GF-D8 (cell line): ENCODE measurements around the gene USH1G.
"Not testable (repeated sequence)": the region's sequence is repeated elsewhere in the genome, so short reads cannot be mapped to it uniquely, and the experiment has no call there.

Experiments used
- DNase-seq: peaks from one replicate; lab custom pipeline; 2025; lab: John Stamatoyannopoulos, UW

Gene USH1G

DNA sequence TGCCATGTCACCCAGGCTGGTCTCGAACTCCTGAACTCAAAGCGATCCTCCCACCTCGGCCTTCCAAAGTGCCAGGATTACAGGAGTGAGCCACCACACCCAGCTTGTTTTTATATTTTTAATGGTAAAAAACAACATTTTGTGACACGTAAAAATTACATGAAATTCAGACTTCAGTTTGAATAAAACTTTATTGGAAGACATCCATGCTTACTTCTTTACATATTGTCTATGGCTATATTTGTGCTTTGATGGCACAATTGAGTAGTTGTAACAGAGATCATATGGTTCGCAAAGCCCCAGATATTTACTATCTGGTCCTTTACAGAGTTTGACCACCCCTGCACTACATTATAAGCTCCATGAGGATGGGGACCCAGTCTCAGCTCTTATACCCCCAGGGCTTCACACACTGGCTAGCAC, 48.4 kb downstream of the USH1G start:
- no peak for DNase-seq

- no peak for DNase-seq
Observed at GRCh38 chr17:74873874-74874614, 49.0 kb downstream of the USH1G start.

DNA sequence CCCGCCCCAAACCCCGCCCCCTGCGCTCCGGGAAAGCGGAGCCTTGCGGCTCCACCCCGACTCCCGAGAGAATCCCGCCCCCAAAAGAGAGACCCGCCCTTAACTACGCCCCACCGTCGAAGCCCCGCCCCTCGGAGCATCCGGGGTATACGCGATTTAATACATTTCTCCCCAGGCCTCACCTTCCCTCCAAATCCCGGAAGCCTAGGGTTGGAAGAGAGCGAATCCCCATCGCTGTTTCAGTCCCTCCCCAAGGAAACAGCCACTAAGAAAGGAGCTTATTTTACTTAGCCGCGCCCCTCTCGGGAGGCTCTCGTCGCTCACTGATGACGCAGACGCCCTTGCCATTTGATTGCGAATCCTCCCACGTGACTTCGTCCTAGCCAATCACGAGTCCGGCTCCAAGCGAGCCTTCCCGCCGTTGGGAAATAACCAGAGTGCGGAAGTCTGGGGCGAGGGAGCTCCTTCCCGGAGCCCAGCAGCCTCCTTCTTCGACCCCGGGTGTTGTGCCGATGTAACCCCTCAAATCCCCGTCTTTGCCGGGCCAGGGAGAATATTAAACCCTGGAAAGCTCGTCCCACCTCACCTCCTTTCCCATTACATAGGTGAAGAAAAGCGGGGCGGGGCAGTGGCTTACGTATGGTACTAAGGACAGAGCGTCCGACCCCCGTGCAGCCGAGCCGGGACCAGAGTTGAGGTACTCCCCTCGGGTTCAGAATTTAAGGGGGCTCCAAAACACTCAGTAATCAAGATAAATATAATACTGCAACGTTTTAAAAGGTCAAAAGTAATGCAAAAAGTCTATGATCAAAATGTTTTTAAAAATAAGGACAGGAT, 49.8 kb downstream of the USH1G start:
- DNase-seq = peak; percentile 99

DNA sequence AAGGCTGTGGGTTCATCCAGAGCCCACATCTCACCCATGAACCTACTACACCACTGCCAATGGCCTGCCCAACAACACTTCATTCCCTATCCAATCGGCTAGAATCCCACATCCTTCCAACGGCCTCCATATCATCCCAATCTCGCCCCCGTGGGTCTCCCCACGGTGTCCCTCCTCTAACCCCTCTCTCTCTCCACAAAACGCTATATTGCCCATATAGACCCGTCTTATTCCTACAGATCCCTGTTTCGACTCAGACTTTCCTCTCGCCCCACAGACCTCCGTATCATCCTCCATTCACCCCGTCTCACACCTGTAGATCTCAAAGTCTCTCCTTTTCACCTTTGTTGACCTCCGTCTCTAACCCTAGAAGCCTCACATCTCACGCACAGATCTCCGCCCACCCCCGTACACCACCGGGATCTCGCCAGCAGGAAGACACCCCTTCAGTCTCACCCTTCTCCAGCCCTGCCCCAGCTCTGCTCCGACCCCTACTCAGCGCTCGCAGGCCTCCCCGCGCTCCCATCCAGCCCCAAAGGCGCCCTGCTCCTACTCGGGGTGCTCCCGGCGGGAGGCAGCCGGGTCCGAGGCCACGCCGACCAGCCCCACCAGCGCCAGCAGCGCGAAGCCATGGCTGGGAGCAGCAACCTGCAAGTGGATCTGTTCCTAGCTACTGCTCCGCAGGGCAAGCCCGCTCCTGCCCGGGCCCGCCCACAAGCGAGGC, 50.6 kb downstream of the USH1G start, which contains the start of gene FDXR:
Gene FDXR (minus strand): TSS at position 682 of the 724 bp plus-strand sequence. CDS start 50 bp downstream, at position 632.
- no peak for DNase-seq

DNA sequence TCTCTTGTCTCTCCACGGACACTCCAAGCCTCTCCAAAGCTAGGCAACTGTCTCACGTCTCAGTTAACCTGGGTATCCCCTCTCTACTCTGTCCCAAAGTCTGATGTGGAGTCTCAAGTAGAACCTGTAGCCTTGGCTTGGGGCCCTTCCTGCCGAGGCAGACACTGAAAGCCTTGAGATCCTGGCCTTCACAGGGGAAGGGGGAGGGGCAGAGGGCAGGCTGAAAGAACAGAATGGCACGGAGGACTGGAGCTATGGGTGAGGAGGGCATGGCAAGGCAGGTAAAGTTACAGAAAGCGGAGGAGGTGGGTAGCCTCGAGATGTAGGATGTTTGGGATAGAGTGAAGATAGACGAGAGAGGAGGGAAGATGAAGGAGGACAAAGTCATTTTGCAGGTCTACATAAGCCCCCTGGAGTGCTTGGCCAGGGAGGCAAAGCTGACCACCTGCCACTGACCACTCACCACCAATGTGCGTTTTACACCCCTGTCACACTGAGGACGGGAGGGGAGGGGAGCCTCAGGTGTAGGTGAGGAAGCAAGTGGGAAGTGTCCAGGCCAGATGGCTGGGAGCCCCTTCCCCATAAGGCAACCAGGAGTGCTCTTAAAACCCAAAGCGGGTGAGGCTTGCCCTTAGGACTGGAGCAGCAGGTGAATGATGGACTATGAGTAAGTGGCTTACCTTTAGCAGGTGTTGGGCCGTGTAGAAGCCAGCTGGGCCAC, 51.5 kb downstream of the USH1G start:
- DNase-seq = no peak

GRCh38 chr17:74870512-74870911, 52.5 kb downstream of the USH1G start:
- DNase-seq = no peak

DNA sequence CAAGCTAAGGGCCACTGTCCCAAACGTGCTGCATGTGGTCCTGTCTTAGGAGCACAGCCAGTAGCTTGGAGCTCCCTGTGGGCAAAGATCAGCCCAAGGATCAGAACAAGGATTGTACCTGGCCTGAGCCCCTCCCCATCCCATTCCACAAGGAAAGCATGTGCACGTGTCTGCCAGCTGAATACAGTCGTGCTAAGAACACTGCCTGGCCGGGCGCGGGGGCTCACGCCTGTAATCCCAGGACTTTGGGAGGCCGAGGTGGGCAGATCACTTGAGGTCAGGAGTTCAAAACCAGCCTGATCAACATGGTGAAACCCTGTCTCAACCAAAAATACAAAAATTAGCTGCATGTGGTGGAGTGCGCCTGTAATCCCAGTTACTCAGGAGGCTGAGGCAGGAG, 53.0 kb downstream of the USH1G start:
- not testable (repeated sequence) for DNase-seq

- DNase-seq = no peak
Observed at GRCh38 chr17:74868908-74869255, 54.2 kb downstream of the USH1G start.

DNA sequence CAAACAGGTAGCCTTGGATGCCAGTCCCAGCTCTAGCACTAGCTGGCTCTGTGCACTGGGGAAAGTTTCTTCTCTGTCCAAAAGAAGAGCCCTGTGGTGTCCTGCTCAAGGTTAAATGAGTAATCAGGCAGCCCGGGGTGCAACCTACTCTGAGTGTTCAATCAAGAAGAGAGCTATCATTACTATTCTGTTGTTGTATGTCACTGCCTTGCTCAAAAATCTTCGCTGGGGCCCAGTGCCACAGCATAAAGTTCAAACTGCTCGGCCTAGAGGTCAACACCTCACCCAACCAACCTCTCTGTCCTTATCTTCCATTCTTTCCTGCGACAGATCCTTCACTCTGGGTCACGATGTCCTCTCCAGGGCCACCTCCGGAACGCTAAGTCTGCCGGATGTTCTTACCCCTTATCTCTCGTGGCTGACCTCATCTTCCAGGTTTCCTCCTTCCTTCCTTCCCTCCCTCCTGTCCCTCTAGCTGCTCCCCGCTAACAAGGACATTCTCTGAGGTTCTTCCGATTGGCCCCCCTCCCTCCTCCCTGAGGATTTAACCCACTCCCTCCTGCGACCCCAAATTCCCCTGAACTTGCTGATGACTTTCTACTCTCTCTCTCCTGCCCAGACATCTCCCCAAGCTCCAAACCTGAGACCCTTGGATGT, 54.7 kb downstream of the USH1G start:
- DNase-seq = no peak

DNA sequence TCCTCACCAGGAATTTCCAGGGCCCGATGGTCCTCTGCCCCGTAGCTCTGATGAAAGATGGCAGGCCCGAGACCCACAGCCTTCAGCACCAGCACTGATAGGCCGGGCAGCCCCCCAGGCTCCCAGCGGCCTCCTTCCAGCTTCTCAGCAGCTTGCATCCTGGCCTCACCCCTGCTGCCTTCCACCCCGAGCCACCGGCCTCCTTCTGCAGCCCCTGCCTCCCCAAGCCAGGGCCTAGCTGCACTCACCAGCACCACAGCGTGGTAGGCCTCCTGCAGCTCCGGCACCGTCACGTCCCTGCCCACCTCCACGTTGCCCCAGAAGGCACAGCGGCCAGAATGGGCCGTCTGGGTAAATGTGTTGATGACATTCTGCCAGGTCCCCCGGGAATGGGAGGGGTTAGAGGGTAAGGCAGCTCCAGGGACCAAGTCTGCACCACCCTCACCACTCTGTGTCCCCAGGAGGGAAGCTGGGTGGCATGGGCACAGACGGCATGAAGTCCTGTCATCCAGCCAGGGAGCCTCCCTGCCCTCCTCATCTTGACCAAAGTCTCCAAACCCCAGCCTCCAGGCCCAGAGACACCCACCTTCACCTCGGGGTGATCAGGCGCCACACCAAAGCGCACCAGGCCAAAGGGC, 56.7 kb downstream of the USH1G start:
- DNase-seq = no peak
